Pancreas (tissue), 10 donors: Measurements from ENCODE around the gene SNAP25. TPM values are rescaled to one million over a fixed set of nuclear protein-coding genes. Genes with fewer than 3 reads are reported as not detected.

ENCODE experiments used
- ATAC-seq, 4 donors: fragments of 200-7000 bp; cut with Tn5 transposase; one replicate each; pipeline versions ENCODE4 v1.8.0 to v1.9.1; 2020; ENCODE audit warnings: mild to moderate bottlenecking in 4 of 4, moderate library complexity in 4 of 4
- DNase-seq, 6 donors: peaks; one replicate each; pipeline ENCODE4 v3.0.0-alpha.2; 2020
- FAIRE-seq: peaks from 2 replicates; lab custom pipeline; 2012; peaks lifted over from hg19 to GRCh38; lab: Jason Lieb, UNC
- H3K27ac ChIP-seq, 4 donors: fragments of 200-600 bp; sonication (generic); 1 replicate in 3 of 4; 2 replicates in 1 of 4; pipeline versions ENCODE4 v1.5.0 to v1.8.0; 2020
- H3K27me3 ChIP-seq, 4 donors: fragments of 200-600 bp; one replicate each; pipeline ENCODE4 v1.8.0; 2021
- H3K36me3 ChIP-seq, 3 donors: fragments of 200-600 bp; sonication (generic) in 1 of 3; one replicate each; pipeline versions ENCODE4 v1.5.0 to v1.8.0; 2020 to 2021
- H3K4me1 ChIP-seq, 3 donors: fragments of 200-600 bp; one replicate each; pipeline ENCODE4 v1.8.0; 2021
- H3K4me3 ChIP-seq, 4 donors: fragments of 200-600 bp; sonication (generic) in 2 of 4; one replicate each; pipeline versions ENCODE4 v1.5.0 to v1.8.0; 2020 to 2021
- H3K9me3 ChIP-seq, 4 donors: fragments of 200-600 bp; one replicate each; pipeline ENCODE4 v1.8.0; 2021
- CTCF ChIP-seq, 4 donors: fragments of 200-600 bp; sonication (generic) in 3 of 4; IDR thresholded peaks; one replicate each; pipeline versions ENCODE4 v1.5.0 to v1.8.0; 2021; ENCODE audit warnings: antibody characterized with exemption in 4 of 4
- WGBS, 2 donors: extraction: QIAGEN DNeasy Blood & Tissue Kit; methylation state at CpG; one replicate each; pipeline ENCODE4 v1.1.7; 2013; 5-methylcytosine and 5-hydroxymethylcytosine counted together
- intact Hi-C, 3 donors: fragments of 100-400 bp; cut with DNase I; formaldehyde crosslinking; loops; one replicate each; pipeline versions ENCODE4 v1.11.1 to v1.14.2; 2022
- polyA plus RNA-seq, 2 donors: library from polyadenylated mRNA; stranded (reverse); fragments of 200-250 nt; gene quantifications; one replicate each; pipeline ENCODE4 v1.2.3, GENCODE V29; 2013
- total RNA-seq, 6 donors: library from RNA; stranded (reverse); fragmentation: NEBNext Ultra II Directional in 4 of 6; extraction: Animal tissue kit (Norgen Biotek cat#: 25700) in 4 of 6; gene quantifications; one replicate each; pipeline versions ENCODE4 v1.2.1 to v1.2.4, GENCODE V29; 2021 to 2023
- donor health status: healthy with polysubstance abuse.
- donor health status: DM: no; HTN: no; CAD: no; lungs with moderate emphysema.
- donor health status: DM: no; HTN: no; CAD: no.
- donor health status: control.
- donor health status: control.
- donor health status: Bipolar disorder and iron deficiency.
- donor health status: DM: yes; HTN: yes; CAD: no.
- donor health status: DM: no; HTN: no; CAD: no.
- donor health status: DM: no; HTN: no; CAD: no.
- donor health status: DM: yes; HTN: yes; CAD: no.

SNAP25 gene
- total and polyA plus RNA-seq, 8 donors, result 0.95 to 50.3 (median 4.5) TPM

GRCh38 chr20:10249048-10249770 lies 30.6 kb downstream of the SNAP25 start:
- peak in 2 of 4 donors; percentile 40 to 71 for ATAC-seq
- no peak for FAIRE-seq
- intact Hi-C loops, result no loop called here
- no peaks in the 10 kb centered on the region for H3K9me3 ChIP-seq
- TF ChIP-seq CTCF (IDR thresholded peaks at IDR 0.05), result no peak
- peak in 3 of 6 donors; percentile 7 to 32 (median 16) for DNase-seq
- no peak overlapping the region for H3K4me3 ChIP-seq
- H3K27ac ChIP-seq, result no peak overlapping the region
- H3K36me3 ChIP-seq, result no peaks in the 10 kb centered on the region
- H3K4me1 ChIP-seq, result no peaks in the 10 kb centered on the region
- H3K27me3 ChIP-seq, result no peaks in the 10 kb centered on the region
- 32 to 40% methylated on average over 6 of the region's 6 CpGs for WGBS, 2 donors

- FAIRE-seq (no peak), DNase-seq (no peak), ATAC-seq (no peak)
- Histone ChIP-seq H3K27me3 (no peaks in the 10 kb centered on the region), H3K36me3 (no peaks in the 10 kb centered on the region), H3K4me3 (no peak overlapping the region), H3K4me1 (no peaks in the 10 kb centered on the region), H3K9me3 (no peaks in the 10 kb centered on the region), H3K27ac (no peak overlapping the region)
- WGBS, 2 donors, result 81 to 82% methylated on average over 2 of the region's 2 CpGs
- TF ChIP-seq CTCF (IDR thresholded peaks at IDR 0.05), result no peak
- intact Hi-C loops, result no loop called here
Observed at GRCh38 chr20:10249822-10250221, 31.2 kb downstream of the SNAP25 start.

GRCh38 chr20:10250902-10251301 lies 32.3 kb downstream of the SNAP25 start:
- no peak for TF ChIP-seq CTCF (IDR thresholded peaks at IDR 0.05)
- ATAC-seq (peak in 2 of 4 donors; percentile 29 to 37), FAIRE-seq (no peak), DNase-seq (no peak)
- intact Hi-C loops, result no loop called here
- H3K9me3 ChIP-seq, result no peaks in the 10 kb centered on the region
- H3K27me3 ChIP-seq, result no peaks in the 10 kb centered on the region
- H3K27ac ChIP-seq, result no peak overlapping the region
- H3K4me3 ChIP-seq, result no peak overlapping the region
- WGBS, 2 donors, result 56 to 58% methylated on average over 5 of the region's 5 CpGs
- H3K36me3 ChIP-seq, result no peaks in the 10 kb centered on the region
- H3K4me1 ChIP-seq, result no peaks in the 10 kb centered on the region

- DNase-seq (no peak), FAIRE-seq (no peak), ATAC-seq (no peak)
- no peaks in the 10 kb centered on the region for H3K36me3 ChIP-seq
- no peak overlapping the region for H3K4me3 ChIP-seq
- intact Hi-C loops, result no loop called here
- no peaks in the 10 kb centered on the region for H3K4me1 ChIP-seq
- 74 to 82% methylated on average over 3 of the region's 3 CpGs for WGBS, 2 donors
- TF ChIP-seq CTCF (IDR thresholded peaks at IDR 0.05), result no peak
- H3K27me3 ChIP-seq, result no peaks in the 10 kb centered on the region
- no peaks in the 10 kb centered on the region for H3K9me3 ChIP-seq
- no peak overlapping the region for H3K27ac ChIP-seq
Observed at GRCh38 chr20:10253780-10254179, 35.1 kb downstream of the SNAP25 start.

GRCh38 chr20:10255846-10256245 lies 37.2 kb downstream of the SNAP25 start:
- H3K9me3 ChIP-seq, result no peaks in the 10 kb centered on the region
- DNase-seq (no peak), FAIRE-seq (no peak), ATAC-seq (no peak)
- no peak overlapping the region for H3K27ac ChIP-seq
- no peak for TF ChIP-seq CTCF (IDR thresholded peaks at IDR 0.05)
- no peak overlapping the region for H3K4me3 ChIP-seq
- no peaks in the 10 kb centered on the region for H3K4me1 ChIP-seq
- intact Hi-C loops, result no loop called here
- no peaks in the 10 kb centered on the region for H3K36me3 ChIP-seq
- no peaks in the 10 kb centered on the region for H3K27me3 ChIP-seq
- 31 to 56% methylated on average over 1 of the region's 1 CpG for WGBS, 2 donors
